ES-I3 (cell line): ENCODE results near the gene RALY.
A peak's percentile ranks its signal among the peaks of the same experiment; 100 is the strongest.

Source experiments
- H3K36me3 ChIP-seq: 2 replicates; pipeline ENCODE4 v1.6.1; 2013; ENCODE audit warnings: mild to moderate bottlenecking, low read length, control low read depth, moderate library complexity; ENCODE audit not compliant: insufficient read depth
- H3K4me1 ChIP-seq: 2 replicates; pipeline ENCODE4 v1.6.1; 2013; ENCODE audit warnings: mild to moderate bottlenecking, control low read depth, low read length; ENCODE audit not compliant: insufficient read depth
- H3K9ac ChIP-seq: 2 replicates; pipeline ENCODE4 v1.6.1; 2013; ENCODE audit warnings: low read depth, mild to moderate bottlenecking, low read length, moderate library complexity
- H3K9me3 ChIP-seq: 2 replicates; pipeline ENCODE4 v1.6.1; 2013; ENCODE audit warnings: mild to moderate bottlenecking, low read length, moderate library complexity; ENCODE audit not compliant: control insufficient read depth, insufficient read depth

The RALY gene

GRCh38 chr20:33993576-33994221, at the start of gene RALY:
TSS of gene RALY (plus strand) at chr20:33993911. CDS start at chr20:34072075, 78,164 bp downstream.
- Histone ChIP-seq H3K9ac (peak within 1 kb of the TSS; percentile 95), H3K4me1 (peaks cover 10% of the 10 kb centered on the region; the same call in 1 of the 2 replicates), H3K9me3 (no peaks in the 10 kb centered on the region), H3K36me3 (no peaks in the 10 kb centered on the region)

GRCh38 chr20:33944914-33945313, 48.8 kb upstream of the RALY start:
- Histone ChIP-seq H3K9ac (no peak overlapping the region), H3K4me1 (no peaks in the 10 kb centered on the region), H3K36me3 (no peaks in the 10 kb centered on the region), H3K9me3 (no peaks in the 10 kb centered on the region; the same call in 1 of the 2 replicates)

- Histone ChIP-seq H3K4me1 (no peaks in the 10 kb centered on the region), H3K9ac (no peak overlapping the region), H3K9me3 (no peaks in the 10 kb centered on the region; the same call in 1 of the 2 replicates), H3K36me3 (no peaks in the 10 kb centered on the region)
These were observed 48.2 kb upstream of the RALY start for GRCh38 chr20:33945391-33946081.

GRCh38 chr20:33947709-33948295, 45.9 kb upstream of the RALY start:
- Histone ChIP-seq H3K9ac (no peak overlapping the region), H3K4me1 (no peaks in the 10 kb centered on the region)

GRCh38 chr20:33948480-33948879, 45.2 kb upstream of the RALY start:
- no peaks in the 10 kb centered on the region; the same call in 1 of the 2 replicates for H3K9me3 ChIP-seq
- H3K4me1 ChIP-seq = no peaks in the 10 kb centered on the region
- no peaks in the 10 kb centered on the region for H3K36me3 ChIP-seq
- no peak overlapping the region for H3K9ac ChIP-seq

More at GRCh38 chr20:33947709-33948295, 45.9 kb upstream of the RALY start:
- H3K36me3 ChIP-seq = no peaks in the 10 kb centered on the region
- H3K9me3 ChIP-seq = no peaks in the 10 kb centered on the region; the same call in 1 of the 2 replicates

GRCh38 chr20:33951171-33951570, 42.5 kb upstream of the RALY start:
- H3K4me1 ChIP-seq = no peaks in the 10 kb centered on the region
- no peaks in the 10 kb centered on the region; the same call in 1 of the 2 replicates for H3K9me3 ChIP-seq
- H3K9ac ChIP-seq = no peak overlapping the region
- H3K36me3 ChIP-seq = no peaks in the 10 kb centered on the region

GRCh38 chr20:33954504-33954903, 39.2 kb upstream of the RALY start:
- H3K4me1 ChIP-seq = no peaks in the 10 kb centered on the region
- H3K9me3 ChIP-seq = no peaks in the 10 kb centered on the region
- no peak overlapping the region for H3K9ac ChIP-seq
- H3K36me3 ChIP-seq = no peaks in the 10 kb centered on the region

GRCh38 chr20:33963751-33964150, 30.0 kb upstream of the RALY start:
- H3K9me3 ChIP-seq = no peaks in the 10 kb centered on the region
- H3K9ac ChIP-seq = no peak overlapping the region
- H3K4me1 ChIP-seq = no peaks in the 10 kb centered on the region

GRCh38 chr20:33964441-33964840, 29.3 kb upstream of the RALY start:
- Histone ChIP-seq H3K9me3 (no peaks in the 10 kb centered on the region), H3K9ac (no peak overlapping the region), H3K4me1 (no peaks in the 10 kb centered on the region)

More at GRCh38 chr20:33963751-33964150, 30.0 kb upstream of the RALY start:
- no peaks in the 10 kb centered on the region for H3K36me3 ChIP-seq

GRCh38 chr20:33967126-33967525, 26.6 kb upstream of the RALY start:
- H3K9me3 ChIP-seq = no peaks in the 10 kb centered on the region
- no peaks in the 10 kb centered on the region for H3K36me3 ChIP-seq
- H3K4me1 ChIP-seq = no peaks in the 10 kb centered on the region
- no peak overlapping the region for H3K9ac ChIP-seq

More at GRCh38 chr20:33964441-33964840, 29.3 kb upstream of the RALY start:
- no peaks in the 10 kb centered on the region for H3K36me3 ChIP-seq

- Histone ChIP-seq H3K9me3 (no peaks in the 10 kb centered on the region), H3K4me1 (no peaks in the 10 kb centered on the region), H3K9ac (no peak overlapping the region), H3K36me3 (no peaks in the 10 kb centered on the region)
These were observed 24.1 kb upstream of the RALY start for GRCh38 chr20:33969563-33969962.

GRCh38 chr20:33970229-33970628, 23.5 kb upstream of the RALY start:
- no peaks in the 10 kb centered on the region for H3K36me3 ChIP-seq
- H3K9ac ChIP-seq = no peak overlapping the region
- H3K4me1 ChIP-seq = no peaks in the 10 kb centered on the region
- H3K9me3 ChIP-seq = no peaks in the 10 kb centered on the region

- no peaks in the 10 kb centered on the region for H3K4me1 ChIP-seq
- H3K9ac ChIP-seq = no peak overlapping the region
- H3K9me3 ChIP-seq = no peaks in the 10 kb centered on the region
- no peaks in the 10 kb centered on the region for H3K36me3 ChIP-seq
These were observed 22.4 kb upstream of the RALY start for GRCh38 chr20:33971147-33971975.

GRCh38 chr20:33976959-33977358, 16.8 kb upstream of the RALY start:
- Histone ChIP-seq H3K36me3 (no peaks in the 10 kb centered on the region), H3K4me1 (no peaks in the 10 kb centered on the region), H3K9me3 (no peaks in the 10 kb centered on the region), H3K9ac (no peak overlapping the region)
